GM12865 (cell line): ENCODE measurements around the gene SYTL5.
A peak's percentile ranks its signal among the peaks of the same experiment; 100 is the strongest.

Experiments used
- DNase-seq: peaks from one replicate; pipeline ENCODE4 v3.0.0; 2010; ENCODE audit warnings: low read depth
- H3K4me3 ChIP-seq: 2 replicates; pipeline ENCODE4 v1.5.1; 2011; ENCODE audit warnings: mild to moderate bottlenecking, low read depth, low read length, control low read depth
- CTCF ChIP-seq: IDR thresholded peaks from 2 replicates; pipeline ENCODE4 v1.5.1; 2011; ENCODE audit warnings: low read length, control low read depth, low read depth, inconsistent platforms; ENCODE audit not compliant: insufficient read depth; ENCODE audit errors: missing control alignments

Gene SYTL5

GRCh38 chrX:38009641-38010040 lies 3.3 kb downstream of the SYTL5 start:
- no peak overlapping the region for H3K4me3 ChIP-seq
- no peak for TF ChIP-seq CTCF
- no peak for DNase-seq

- no peak for DNase-seq
- no peak for TF ChIP-seq CTCF
- H3K4me3 ChIP-seq = no peak overlapping the region
Measured at GRCh38 chrX:38018766-38019425, 12.5 kb downstream of the SYTL5 start.

- TF ChIP-seq CTCF = no peak
- H3K4me3 ChIP-seq = no peak overlapping the region
- DNase-seq = no peak
Measured at GRCh38 chrX:38028300-38028699, 21.9 kb downstream of the SYTL5 start.

- no peak overlapping the region for H3K4me3 ChIP-seq
- TF ChIP-seq CTCF = no peak
- DNase-seq = no peak
Measured at GRCh38 chrX:38036466-38036865, 30.1 kb downstream of the SYTL5 start.

- no peak for TF ChIP-seq CTCF
- DNase-seq = peak; percentile 17
- no peak overlapping the region for H3K4me3 ChIP-seq
Measured at GRCh38 chrX:38038501-38038900, 32.1 kb downstream of the SYTL5 start.

GRCh38 chrX:38041237-38041636 lies 34.9 kb downstream of the SYTL5 start:
- no peak for TF ChIP-seq CTCF
- H3K4me3 ChIP-seq = no peak overlapping the region
- DNase-seq = no peak

GRCh38 chrX:38044701-38045100 lies 38.3 kb downstream of the SYTL5 start:
- no peak for TF ChIP-seq CTCF
- no peak for DNase-seq

More at GRCh38 chrX:38044701-38045100, 38.3 kb downstream of the SYTL5 start:
- H3K4me3 ChIP-seq = no peak overlapping the region
